ENCODE results near the gene PTPRN2.

The PTPRN2 gene

GRCh38 chr7:158133515-158134271 lies 453.9 kb downstream of the PTPRN2 start:
- H3K9ac ChIP-seq (ENCODE audit: low read length): no peak overlapping the region
- no peak overlapping the region for H3K27ac ChIP-seq (ENCODE audit: low read depth, low read length)
- H3K27me3 ChIP-seq (ENCODE audit: control insufficient read depth, insufficient read depth, low read length): no peaks in the 10 kb centered on the region
- H3K4me3 ChIP-seq (ENCODE audit: low read depth, low read length): no peak overlapping the region
- no peaks in the 10 kb centered on the region for H3K4me1 ChIP-seq (ENCODE audit: control insufficient read depth, insufficient read depth, low read length)
- peaks cover 77% of the 10 kb centered on the region for H3K9me3 ChIP-seq (ENCODE audit: control insufficient read depth, insufficient read depth, low read depth, low read length)
- H3K36me3 ChIP-seq (ENCODE audit: control insufficient read depth, insufficient read depth, low read length): no peaks in the 10 kb centered on the region

GRCh38 chr7:158133057-158133456 lies 454.6 kb downstream of the PTPRN2 start:
- H3K9me3 ChIP-seq (ENCODE audit: control insufficient read depth, insufficient read depth, low read depth, low read length): peaks cover 77% of the 10 kb centered on the region
- H3K4me1 ChIP-seq (ENCODE audit: control insufficient read depth, insufficient read depth, low read length): no peaks in the 10 kb centered on the region
- H3K9ac ChIP-seq (ENCODE audit: low read length): no peak overlapping the region
- no peak overlapping the region for H3K27ac ChIP-seq (ENCODE audit: low read depth, low read length)
- no peak overlapping the region for H3K4me3 ChIP-seq (ENCODE audit: low read depth, low read length)
- H3K27me3 ChIP-seq (ENCODE audit: control insufficient read depth, insufficient read depth, low read length): no peaks in the 10 kb centered on the region
- no peaks in the 10 kb centered on the region for H3K36me3 ChIP-seq (ENCODE audit: control insufficient read depth, insufficient read depth, low read length)

- H3K27me3 ChIP-seq (ENCODE audit: control insufficient read depth, insufficient read depth, low read length): no peaks in the 10 kb centered on the region
- no peak overlapping the region for H3K27ac ChIP-seq (ENCODE audit: low read depth, low read length)
- no peak overlapping the region for H3K4me3 ChIP-seq (ENCODE audit: low read depth, low read length)
- H3K36me3 ChIP-seq (ENCODE audit: control insufficient read depth, insufficient read depth, low read length): no peaks in the 10 kb centered on the region
- peaks cover 78% of the 10 kb centered on the region for H3K9me3 ChIP-seq (ENCODE audit: control insufficient read depth, insufficient read depth, low read depth, low read length)
- no peak overlapping the region for H3K9ac ChIP-seq (ENCODE audit: low read length)
- no peaks in the 10 kb centered on the region for H3K4me1 ChIP-seq (ENCODE audit: control insufficient read depth, insufficient read depth, low read length)
Measured at GRCh38 chr7:158130023-158130409, 457.6 kb downstream of the PTPRN2 start.

GRCh38 chr7:158129037-158130022 lies 458.3 kb downstream of the PTPRN2 start:
- Histone ChIP-seq H3K27ac (ENCODE audit: low read depth, low read length) (no peak overlapping the region), H3K4me1 (ENCODE audit: control insufficient read depth, insufficient read depth, low read length) (no peaks in the 10 kb centered on the region), H3K9me3 (ENCODE audit: control insufficient read depth, insufficient read depth, low read depth, low read length) (peaks cover 83% of the 10 kb centered on the region), H3K4me3 (ENCODE audit: low read depth, low read length) (no peak overlapping the region; the same call in 1 of the 2 replicates), H3K9ac (ENCODE audit: low read length) (no peak overlapping the region), H3K36me3 (ENCODE audit: control insufficient read depth, insufficient read depth, low read length) (no peaks in the 10 kb centered on the region), H3K27me3 (ENCODE audit: control insufficient read depth, insufficient read depth, low read length) (no peaks in the 10 kb centered on the region)

GRCh38 chr7:158128572-158128971 lies 459.1 kb downstream of the PTPRN2 start:
- Histone ChIP-seq H3K4me3 (ENCODE audit: low read depth, low read length) (no peak overlapping the region; the same call in 1 of the 2 replicates), H3K27ac (ENCODE audit: low read depth, low read length) (no peak overlapping the region), H3K36me3 (ENCODE audit: control insufficient read depth, insufficient read depth, low read length) (no peaks in the 10 kb centered on the region), H3K9ac (ENCODE audit: low read length) (no peak overlapping the region), H3K9me3 (ENCODE audit: control insufficient read depth, insufficient read depth, low read depth, low read length) (peaks cover 83% of the 10 kb centered on the region), H3K27me3 (ENCODE audit: control insufficient read depth, insufficient read depth, low read length) (no peaks in the 10 kb centered on the region), H3K4me1 (ENCODE audit: control insufficient read depth, insufficient read depth, low read length) (no peaks in the 10 kb centered on the region)

- no peaks in the 10 kb centered on the region for H3K4me1 ChIP-seq (ENCODE audit: control insufficient read depth, insufficient read depth, low read length)
- no peaks in the 10 kb centered on the region for H3K36me3 ChIP-seq (ENCODE audit: control insufficient read depth, insufficient read depth, low read length)
- H3K9ac ChIP-seq (ENCODE audit: low read length): no peak overlapping the region
- H3K27ac ChIP-seq (ENCODE audit: low read depth, low read length): no peak overlapping the region
- no peak overlapping the region for H3K4me3 ChIP-seq (ENCODE audit: low read depth, low read length)
- peaks cover 83% of the 10 kb centered on the region for H3K9me3 ChIP-seq (ENCODE audit: control insufficient read depth, insufficient read depth, low read depth, low read length)
- no peaks in the 10 kb centered on the region for H3K27me3 ChIP-seq (ENCODE audit: control insufficient read depth, insufficient read depth, low read length)
Measured at GRCh38 chr7:158127241-158127640, 460.4 kb downstream of the PTPRN2 start.

- Histone ChIP-seq H3K4me1 (ENCODE audit: control insufficient read depth, insufficient read depth, low read length) (no peaks in the 10 kb centered on the region), H3K36me3 (ENCODE audit: control insufficient read depth, insufficient read depth, low read length) (no peaks in the 10 kb centered on the region), H3K9ac (ENCODE audit: low read length) (no peak overlapping the region), H3K4me3 (ENCODE audit: low read depth, low read length) (no peak overlapping the region), H3K9me3 (ENCODE audit: control insufficient read depth, insufficient read depth, low read depth, low read length) (peaks cover 83% of the 10 kb centered on the region), H3K27ac (ENCODE audit: low read depth, low read length) (no peak overlapping the region), H3K27me3 (ENCODE audit: control insufficient read depth, insufficient read depth, low read length) (no peaks in the 10 kb centered on the region)
Measured at GRCh38 chr7:158126661-158127060, 461.0 kb downstream of the PTPRN2 start.

GRCh38 chr7:158125721-158126120 lies 461.9 kb downstream of the PTPRN2 start:
- Histone ChIP-seq H3K9me3 (ENCODE audit: control insufficient read depth, insufficient read depth, low read depth, low read length) (peaks cover 82% of the 10 kb centered on the region), H3K4me1 (ENCODE audit: control insufficient read depth, insufficient read depth, low read length) (no peaks in the 10 kb centered on the region), H3K27ac (ENCODE audit: low read depth, low read length) (no peak overlapping the region), H3K4me3 (ENCODE audit: low read depth, low read length) (no peak overlapping the region), H3K9ac (ENCODE audit: low read length) (no peak overlapping the region), H3K36me3 (ENCODE audit: control insufficient read depth, insufficient read depth, low read length) (no peaks in the 10 kb centered on the region), H3K27me3 (ENCODE audit: control insufficient read depth, insufficient read depth, low read length) (no peaks in the 10 kb centered on the region)

GRCh38 chr7:158125091-158125490 lies 462.5 kb downstream of the PTPRN2 start:
- Histone ChIP-seq H3K27ac (ENCODE audit: low read depth, low read length) (no peak overlapping the region), H3K36me3 (ENCODE audit: control insufficient read depth, insufficient read depth, low read length) (no peaks in the 10 kb centered on the region), H3K9ac (ENCODE audit: low read length) (no peak overlapping the region), H3K4me3 (ENCODE audit: low read depth, low read length) (no peak overlapping the region), H3K9me3 (ENCODE audit: control insufficient read depth, insufficient read depth, low read depth, low read length) (peaks cover 82% of the 10 kb centered on the region; the same call in 1 of the 2 replicates), H3K27me3 (ENCODE audit: control insufficient read depth, insufficient read depth, low read length) (no peaks in the 10 kb centered on the region), H3K4me1 (ENCODE audit: control insufficient read depth, insufficient read depth, low read length) (no peaks in the 10 kb centered on the region)

- H3K9me3 ChIP-seq (ENCODE audit: control insufficient read depth, insufficient read depth, low read depth, low read length): peaks cover 83% of the 10 kb centered on the region; the same call in 1 of the 2 replicates
- H3K9ac ChIP-seq (ENCODE audit: low read length): no peak overlapping the region
- no peak overlapping the region for H3K4me3 ChIP-seq (ENCODE audit: low read depth, low read length)
- no peak overlapping the region for H3K27ac ChIP-seq (ENCODE audit: low read depth, low read length)
- no peaks in the 10 kb centered on the region for H3K27me3 ChIP-seq (ENCODE audit: control insufficient read depth, insufficient read depth, low read length)
- H3K36me3 ChIP-seq (ENCODE audit: control insufficient read depth, insufficient read depth, low read length): no peaks in the 10 kb centered on the region
- no peaks in the 10 kb centered on the region for H3K4me1 ChIP-seq (ENCODE audit: control insufficient read depth, insufficient read depth, low read length)
Measured at GRCh38 chr7:158124671-158125079, 462.9 kb downstream of the PTPRN2 start.

- Histone ChIP-seq H3K9ac (ENCODE audit: low read length) (no peak overlapping the region), H3K4me1 (ENCODE audit: control insufficient read depth, insufficient read depth, low read length) (no peaks in the 10 kb centered on the region), H3K36me3 (ENCODE audit: control insufficient read depth, insufficient read depth, low read length) (no peaks in the 10 kb centered on the region), H3K4me3 (ENCODE audit: low read depth, low read length) (no peak overlapping the region), H3K27me3 (ENCODE audit: control insufficient read depth, insufficient read depth, low read length) (no peaks in the 10 kb centered on the region), H3K9me3 (ENCODE audit: control insufficient read depth, insufficient read depth, low read depth, low read length) (peaks cover 80% of the 10 kb centered on the region; the same call in 1 of the 2 replicates), H3K27ac (ENCODE audit: low read depth, low read length) (no peak overlapping the region)
Measured at GRCh38 chr7:158123753-158124152, 463.9 kb downstream of the PTPRN2 start.
